Astrocyte of the hippocampus (primary cell): ENCODE data around the gene SPACA7.
A peak's percentile ranks its signal among the peaks of the same experiment; 100 is the strongest.

Experiments used
- DNase-seq: peaks from one replicate; pipeline ENCODE4 v3.0.0; 2011; ENCODE audit warnings: low read depth, low spot score

Gene SPACA7

DNA sequence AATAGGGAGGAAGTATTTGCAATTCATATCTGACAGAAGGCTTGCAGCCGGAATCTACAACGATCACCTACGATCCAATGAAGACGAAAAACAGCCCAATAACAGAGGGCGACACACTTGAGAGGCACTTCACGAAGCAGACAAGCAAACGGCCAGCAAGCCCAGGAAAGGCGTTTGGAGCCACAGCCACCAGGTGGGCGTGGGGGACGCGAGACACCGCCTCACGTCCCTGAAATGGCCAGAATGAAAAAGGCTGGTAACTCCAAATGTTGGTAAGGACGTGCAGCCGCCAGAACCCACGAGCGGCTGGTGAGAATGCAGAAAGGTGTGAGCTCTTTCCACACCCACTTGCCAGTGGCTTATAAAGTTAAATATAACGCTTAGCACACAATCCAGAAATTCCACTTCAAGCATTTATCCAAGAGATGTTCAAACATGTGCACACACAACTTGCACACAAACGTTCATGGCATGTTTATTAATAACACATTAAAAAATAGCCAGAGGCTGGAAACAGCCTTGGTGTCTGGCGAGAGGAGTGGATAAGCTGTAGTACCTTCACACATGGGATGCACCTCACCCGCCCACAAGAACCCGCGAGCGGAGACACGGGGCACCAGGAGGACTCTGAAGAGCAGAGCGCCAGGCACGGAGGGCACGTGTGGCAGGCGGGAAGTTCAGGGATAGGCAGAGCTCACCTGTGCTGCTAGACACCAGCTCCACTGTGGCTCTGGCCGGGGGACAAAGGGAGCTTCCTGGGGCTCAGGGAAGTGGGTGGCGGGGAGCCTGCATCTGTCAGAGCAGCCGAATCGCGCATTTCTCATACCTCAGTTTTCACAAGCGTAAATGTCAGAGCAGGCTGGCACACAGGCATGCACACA, 89.3 kb downstream of the SPACA7 start:
- DNase-seq = no peak

DNA sequence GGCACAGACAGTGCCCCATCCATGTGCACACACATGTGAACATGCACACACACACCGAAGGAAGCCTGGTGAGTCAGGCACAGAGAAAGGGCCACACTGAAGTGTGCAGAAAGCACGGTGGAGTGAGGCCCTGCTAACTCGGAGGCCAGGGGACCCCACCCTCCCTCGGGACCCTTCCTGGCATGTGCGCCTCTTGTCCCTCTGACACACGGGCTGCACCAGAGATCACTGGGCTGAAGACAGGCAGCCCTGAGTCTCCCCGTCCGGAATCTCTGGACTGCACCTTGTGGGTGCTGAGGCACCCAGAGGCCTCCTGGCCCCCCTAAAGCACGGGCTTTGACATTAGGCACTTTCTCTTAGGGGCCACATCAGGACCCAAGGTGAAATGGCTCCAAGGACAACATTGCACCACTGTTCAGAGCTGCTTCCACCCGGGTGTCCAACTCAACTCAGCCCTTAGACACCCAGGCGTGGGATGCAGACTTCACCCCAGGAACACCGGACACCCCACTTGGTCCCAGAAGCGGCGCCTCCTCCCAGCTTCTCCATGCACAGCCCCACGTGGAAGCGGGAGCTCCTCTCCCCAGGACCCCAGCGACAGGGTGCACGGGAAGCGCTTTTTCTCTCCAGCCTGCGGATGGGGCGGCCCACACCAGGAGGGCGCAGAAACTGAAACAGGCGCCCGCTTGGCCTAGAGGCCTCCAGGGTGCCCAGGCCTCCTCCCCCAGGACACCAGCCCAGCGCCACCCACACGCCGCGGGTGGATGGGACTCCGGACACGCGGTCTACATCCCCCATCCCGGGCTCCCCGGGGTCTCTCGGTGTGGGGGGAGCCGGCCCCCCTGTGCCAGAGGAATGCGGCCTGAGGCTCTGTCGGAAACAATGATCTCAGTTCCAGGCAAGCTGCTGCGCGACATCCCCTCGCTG, 90.2 kb downstream of the SPACA7 start:
- no peak for DNase-seq

DNA sequence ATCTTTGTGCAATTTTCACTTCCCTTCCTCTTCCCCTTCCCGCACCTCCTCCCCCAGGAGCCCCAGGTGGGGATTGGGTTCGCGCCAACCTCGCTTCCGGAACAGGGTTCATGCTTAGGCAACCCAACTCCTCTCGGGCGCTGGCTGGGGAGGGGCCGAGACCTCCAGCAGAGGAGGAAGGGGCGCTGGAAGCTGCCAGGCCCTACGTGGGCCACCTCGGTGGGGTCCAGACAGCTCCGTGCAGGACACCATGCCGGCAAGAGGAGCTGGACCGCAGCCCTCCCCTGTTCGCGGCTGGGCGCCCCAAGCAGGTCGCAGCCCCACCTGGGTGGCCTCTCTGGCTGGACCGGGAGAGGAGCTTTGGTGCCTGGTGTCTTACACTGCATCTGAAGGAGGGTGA, 91.1 kb downstream of the SPACA7 start:
- DNase-seq = no peak

DNA sequence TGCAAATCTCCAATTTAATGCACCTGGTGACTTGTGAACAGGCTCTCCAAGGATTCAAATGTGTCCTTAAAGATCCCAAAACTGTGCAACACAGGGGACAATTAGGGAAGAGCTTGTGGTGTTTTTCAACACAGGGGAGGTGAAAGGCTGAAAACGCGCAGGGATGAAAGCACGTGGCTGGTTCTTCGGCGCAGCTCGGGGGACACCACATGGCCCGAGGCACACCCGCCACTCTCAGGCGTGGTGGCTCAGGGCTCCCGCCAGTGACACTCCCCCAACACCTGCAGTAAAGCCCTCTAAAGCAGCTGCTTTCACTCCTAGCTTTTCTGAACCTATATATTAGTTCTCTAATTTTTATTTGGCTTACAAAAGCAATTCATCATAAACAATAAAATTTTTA, 91.9 kb downstream of the SPACA7 start:
- DNase-seq = no peak

DNA sequence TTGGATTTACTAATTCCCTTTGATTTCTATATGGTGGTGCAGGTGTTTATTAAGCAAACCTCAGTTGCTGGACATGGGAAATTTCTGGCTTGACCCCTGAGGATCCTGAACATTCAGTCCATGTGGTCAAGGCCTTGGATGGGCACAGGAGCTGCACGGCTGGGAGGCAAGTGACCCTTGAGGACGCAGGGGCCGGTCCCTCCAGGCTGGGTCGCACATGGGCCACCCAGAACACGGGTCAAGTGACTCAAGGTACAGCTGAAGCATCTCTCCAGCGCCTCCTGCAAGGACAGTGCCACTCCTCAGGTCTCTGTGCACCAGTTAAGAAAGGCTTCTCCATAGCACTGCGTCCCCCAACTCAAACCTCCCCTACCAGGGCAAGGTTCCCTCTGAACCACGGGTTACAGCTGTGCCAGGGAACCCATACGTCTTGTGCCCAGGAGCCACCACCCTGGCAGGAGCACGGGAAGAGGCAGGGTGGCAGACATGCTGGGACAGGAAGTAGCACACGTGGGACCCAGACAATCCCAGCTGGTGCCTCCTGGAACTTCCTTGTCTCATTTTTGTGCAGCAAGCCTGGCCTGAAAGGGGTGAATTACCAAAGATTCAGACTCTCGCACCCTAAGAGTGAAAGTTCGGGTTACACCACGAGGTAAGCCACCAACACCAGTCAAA, 93.1 kb downstream of the SPACA7 start:
- no peak for DNase-seq

DNA sequence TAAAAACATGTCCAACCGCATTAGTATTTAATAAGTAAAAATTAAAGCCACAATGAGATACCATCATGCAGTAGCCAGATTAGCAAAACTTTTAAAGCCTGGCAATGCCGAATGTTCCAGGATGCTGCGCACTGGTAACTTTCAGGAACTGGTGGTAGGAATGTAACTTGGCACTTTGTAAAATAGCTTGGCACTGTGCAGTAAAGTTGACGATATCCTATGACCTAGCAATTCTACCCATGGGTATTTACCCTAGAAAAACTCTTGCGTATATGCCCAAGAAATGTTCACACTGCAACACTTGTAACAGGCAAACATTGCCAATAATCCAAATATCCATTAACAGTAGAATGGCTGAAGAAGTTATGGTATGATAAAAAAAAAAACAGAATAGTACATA, 97.7 kb downstream of the SPACA7 start:
- DNase-seq = no peak

DNA sequence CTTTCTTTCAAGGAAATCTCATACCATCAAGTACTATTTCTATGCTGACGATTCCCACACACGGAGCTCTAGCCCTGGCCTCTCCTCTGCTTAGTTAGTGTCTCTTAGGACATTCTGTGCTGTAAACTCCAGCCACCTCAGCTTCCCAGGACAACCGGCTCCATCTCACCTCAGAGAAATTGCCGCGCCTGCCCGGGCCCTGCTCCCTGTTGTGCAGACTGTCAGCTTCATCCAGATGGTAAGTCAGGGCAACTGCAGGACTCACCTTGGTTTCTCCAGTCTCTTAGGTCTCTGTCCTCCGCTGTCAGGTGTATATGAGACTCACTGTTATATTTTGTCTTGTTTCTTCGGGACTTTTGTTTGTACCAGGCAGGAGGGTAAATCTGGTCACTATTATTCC, 98.7 kb downstream of the SPACA7 start:
- DNase-seq = no peak

DNA sequence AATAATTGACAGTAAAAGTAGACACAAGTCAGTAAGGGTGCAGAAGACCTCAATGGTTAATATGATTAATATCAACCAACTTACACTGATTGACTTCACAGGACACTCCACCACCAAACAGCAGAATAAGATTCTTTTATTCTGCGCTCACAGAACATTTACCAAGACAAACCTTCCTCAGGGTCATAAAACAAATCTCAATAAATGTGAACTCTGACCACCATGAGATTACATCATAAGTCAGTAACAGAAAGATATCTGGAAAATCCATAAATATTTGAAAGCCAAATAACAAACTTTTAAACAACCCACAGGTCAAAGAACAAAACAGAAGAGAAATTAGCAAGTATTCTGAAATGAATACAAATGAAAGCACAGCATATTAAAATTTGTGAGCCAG, 99.7 kb downstream of the SPACA7 start:
- DNase-seq = no peak

DNA sequence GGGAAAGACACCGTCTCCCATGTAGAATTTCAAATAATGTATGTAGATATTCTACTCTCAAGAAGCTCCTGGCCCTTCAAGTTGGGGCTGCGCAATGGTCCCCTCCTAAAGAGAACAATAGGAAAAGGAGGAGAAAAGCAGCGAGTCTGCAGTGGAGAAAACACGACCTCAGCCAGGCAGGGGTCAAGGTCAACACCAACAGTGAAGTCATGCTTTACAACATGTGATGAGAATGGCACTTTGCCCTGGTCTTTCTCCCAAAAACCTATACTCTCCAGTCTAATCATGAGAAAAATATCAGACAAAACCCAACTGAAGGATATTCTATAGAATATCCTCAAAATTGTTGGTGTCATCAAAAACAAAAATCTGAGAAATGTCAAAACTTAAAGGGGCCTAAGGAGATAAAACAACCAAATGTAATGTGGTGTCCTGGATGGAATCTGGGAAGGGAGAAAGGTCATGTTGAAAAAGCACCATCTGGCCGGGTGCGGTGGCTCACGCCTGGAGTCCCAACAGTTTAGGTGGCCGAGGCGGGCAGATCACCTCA, 101.0 kb downstream of the SPACA7 start:
- DNase-seq = no peak

DNA sequence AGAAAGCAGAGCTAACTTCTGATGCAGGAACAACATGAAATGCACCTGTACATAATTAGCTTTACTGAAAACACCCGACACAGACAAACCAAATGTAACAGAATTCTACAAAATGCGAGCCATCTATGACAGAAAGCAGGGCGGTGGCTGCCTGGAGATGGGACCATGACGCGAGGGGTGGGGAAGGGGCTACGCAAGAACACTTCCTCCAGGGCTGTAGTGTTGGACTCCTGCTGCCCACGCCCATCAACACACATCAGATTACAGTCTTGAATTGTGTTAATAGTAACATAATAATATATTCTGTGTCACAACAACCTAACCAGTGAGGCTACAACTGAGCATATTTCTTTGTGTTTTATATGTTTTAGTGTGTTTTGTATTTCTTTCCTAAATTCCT, 103.2 kb downstream of the SPACA7 start:
- no peak for DNase-seq

DNA sequence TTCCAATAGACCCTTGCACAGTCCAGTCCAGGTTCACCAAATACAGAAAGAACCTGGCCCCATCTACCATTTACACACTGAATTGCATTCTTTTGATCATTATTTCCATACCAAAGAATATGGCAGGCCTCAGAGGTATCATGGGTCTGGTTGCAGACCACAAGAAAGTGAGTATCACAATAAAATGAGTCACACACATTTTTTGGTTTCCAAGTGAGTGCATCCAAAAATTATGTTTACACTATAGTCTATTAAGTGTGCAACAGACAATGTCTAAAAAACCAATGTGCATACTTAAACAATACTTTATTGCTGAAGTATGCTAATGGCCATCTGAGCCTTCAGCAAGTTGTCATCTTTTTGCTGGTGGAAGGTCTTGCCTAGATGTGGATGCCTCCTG, 105.3 kb downstream of the SPACA7 start:
- peak; percentile 28 for DNase-seq

DNA sequence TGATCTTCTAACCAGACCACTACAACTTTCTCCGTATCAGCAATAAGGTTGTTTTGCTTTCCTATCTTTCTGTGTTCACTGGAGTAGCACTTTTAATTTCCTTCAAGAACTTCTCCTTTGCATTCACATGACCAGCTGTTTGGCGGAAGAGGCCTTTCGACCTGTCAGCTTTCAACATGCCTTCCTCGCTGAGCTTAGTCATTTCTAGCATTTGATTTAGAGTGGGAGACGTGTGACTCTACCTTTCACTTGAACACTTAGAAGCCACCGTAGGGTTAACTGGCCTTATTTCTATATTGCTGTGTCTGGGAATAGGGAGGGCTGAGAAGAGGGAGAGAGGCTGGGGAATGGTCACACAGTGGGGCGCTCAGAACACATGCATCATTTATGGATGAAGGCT, 107.1 kb downstream of the SPACA7 start:
- DNase-seq = no peak
